B cell (primary cell): ENCODE data around the gene DIS3L. TPM values are rescaled to one million over a fixed set of nuclear protein-coding genes. Genes with fewer than 3 reads are reported as not detected.

Experiments
- ATAC-seq: fragments of 200-7000 bp; cut with Tn5 transposase; one replicate; pipeline ENCODE4 v1.10.0; 2021; ENCODE audit warnings: low read depth, mild to moderate bottlenecking, moderate number of reproducible peaks, moderate library complexity
- CTCF ChIA-PET: fragments of 350-600 bp; sonication (Branson Sonifier 250); formaldehyde crosslinking; loops from one replicate; lab custom pipeline; 2021; ENCODE audit warnings: antibody characterized with exemption, inconsistent platforms; lab: Charles Lee
- POLR2A ChIA-PET: fragments of 350-600 bp; sonication (Branson Sonifier 250); formaldehyde crosslinking; loops from one replicate; lab custom pipeline; 2021; ENCODE audit warnings: antibody characterized with exemption; lab: Charles Lee
- DNase-seq: peaks from one replicate; pipeline ENCODE4 v3.0.0; 2013
- H2AFZ ChIP-seq: 2 replicates; pipeline ENCODE4 v1.6.1; 2012; ENCODE audit warnings: mild to moderate bottlenecking, low read depth, low read length; ENCODE audit not compliant: insufficient read depth, poor library complexity, severe bottlenecking
- H3K27ac ChIP-seq, 2 donors: 1 replicate in 1 of 2; 2 replicates in 1 of 2; pipeline ENCODE4 v1.5.1; 2012 to 2013; ENCODE audit warnings: low read length in 2 of 2, mild to moderate bottlenecking in 2 of 2, moderate library complexity in 1 of 2
- H3K27me3 ChIP-seq, 4 experiments: fragments of 200-600 bp in 1 of 4; sonication (generic) in 1 of 4; replicated peaks in 1 of 4; 1 replicate in 2 of 4; 2 replicates in 2 of 4; pipeline versions ENCODE4 v1.6.1 to v1.7.0; 2013 to 2016; ENCODE audit warnings: low read length in 3 of 4, mild to moderate bottlenecking in 2 of 4, mixed read lengths in 1 of 4, moderate library complexity in 1 of 4; ENCODE audit not compliant: insufficient read depth in 4 of 4, control insufficient read depth in 3 of 4; ENCODE audit errors: control extremely low read depth in 1 of 4
- H3K36me3 ChIP-seq, 2 experiments: replicated peaks in 1 of 2; 1 replicate in 1 of 2; 2 replicates in 1 of 2; pipeline versions ENCODE4 v1.6.1 to v1.7.1; 2013; ENCODE audit warnings: low read length in 1 of 2; ENCODE audit not compliant: insufficient read depth in 2 of 2, control insufficient read depth in 1 of 2; ENCODE audit errors: control extremely low read depth in 1 of 2, extremely low read depth in 1 of 2
- H3K4me1 ChIP-seq, 2 donors: fragments of 200-600 bp in 1 of 2; sonication (generic) in 1 of 2; 1 replicate in 1 of 2; 2 replicates in 1 of 2; pipeline versions ENCODE4 v1.5.1 to v1.6.1; 2013 to 2017; ENCODE audit warnings: low read length in 2 of 2; ENCODE audit not compliant: control insufficient read depth in 2 of 2, insufficient read depth in 2 of 2
- H3K4me2 ChIP-seq: replicated peaks from 2 replicates; pipeline ENCODE3; 2012; ENCODE audit warnings: mild to moderate bottlenecking, low read depth, low read length; ENCODE audit not compliant: poor library complexity, severe bottlenecking
- H3K4me3 ChIP-seq, 5 experiments: fragments of 200-600 bp in 1 of 5; sonication (generic) in 1 of 5; 1 replicate in 3 of 5; 2 replicates in 2 of 5; pipeline versions ENCODE4 v1.5.1 to v1.7.0; 2011 to 2016; ENCODE audit warnings: low read length in 4 of 5, mild to moderate bottlenecking in 4 of 5, low read depth in 2 of 5, control low read depth in 1 of 5, moderate library complexity in 1 of 5; ENCODE audit not compliant: insufficient read depth in 1 of 5; ENCODE audit errors: control extremely low read depth in 1 of 5, extremely low read depth in 1 of 5
- H3K79me2 ChIP-seq: fragments of 200-600 bp; sonication (generic); one replicate; pipeline ENCODE4 v1.6.0; 2016; ENCODE audit warnings: low read length; ENCODE audit not compliant: control insufficient read depth, insufficient read depth
- H3K9ac ChIP-seq: fragments of 200-600 bp; sonication (generic); 2 replicates; pipeline ENCODE4 v1.6.1; 2017; ENCODE audit warnings: mild to moderate bottlenecking, low read length, moderate library complexity
- H3K9me3 ChIP-seq, 3 donors: one replicate each; pipeline versions ENCODE4 v1.6.1 to v1.7.1; 2013; ENCODE audit warnings: low read length in 2 of 3; ENCODE audit not compliant: control insufficient read depth in 2 of 3, insufficient read depth in 1 of 3; ENCODE audit errors: control extremely low read depth in 1 of 3
- H4K20me1 ChIP-seq: 2 replicates; pipeline ENCODE4 v1.6.0; 2012; ENCODE audit warnings: mild to moderate bottlenecking, low read length; ENCODE audit not compliant: insufficient read depth, control insufficient read depth, poor library complexity, severe bottlenecking
- H3K27ac Mint-ChIP-seq: one replicate; pipeline ENCODE4 v1.8.0; 2021; ENCODE audit warnings: mixed read lengths
- H3K27me3 Mint-ChIP-seq: one replicate; pipeline ENCODE4 v1.8.0; 2021; ENCODE audit warnings: mixed read lengths
- H3K4me1 Mint-ChIP-seq: one replicate; pipeline ENCODE4 v1.8.0; 2021; ENCODE audit warnings: mixed read lengths
- H3K4me3 Mint-ChIP-seq: one replicate; pipeline ENCODE4 v1.8.0; 2021; ENCODE audit warnings: mixed read lengths
- H3K9me3 Mint-ChIP-seq: one replicate; pipeline ENCODE4 v1.8.0; 2022; ENCODE audit warnings: mixed read lengths; ENCODE audit not compliant: insufficient read depth
- EZH2 ChIP-seq: IDR thresholded peaks from 2 replicates; pipeline ENCODE4 v1.6.1; 2012; ENCODE audit warnings: borderline replicate concordance, low read depth, mild to moderate bottlenecking, moderate library complexity, low read length; ENCODE audit not compliant: insufficient read depth, poor library complexity, severe bottlenecking
- WGBS: methylation state at CpG from one replicate; pipeline ENCODE4 v1.1.5; 2013; ENCODE audit warnings: missing lambda C conversion rate; ENCODE audit not compliant: insufficient coverage; 5-methylcytosine and 5-hydroxymethylcytosine counted together
- intact Hi-C: fragments of 100-400 bp; cut with micrococcal nuclease; formaldehyde crosslinking; loops from one replicate; pipeline ENCODE4 v1.10.0; 2022
- polyA plus RNA-seq: library from polyadenylated mRNA; depleted of rRNA; stranded (reverse); fragments of >200 nt; gene quantifications from 2 replicates; pipeline ENCODE4 v1.2.3, GENCODE V29; 2012
- total RNA-seq, 2 donors: library from RNA; stranded (reverse); fragments of 120-200 nt in 1 of 2; gene quantifications; 1 replicate in 1 of 2; 2 replicates in 1 of 2; pipeline versions ENCODE4 v1.2.3 to v1.2.4, GENCODE V29; 2013 to 2022
- TF ChIP-seq, protein P1 (sequence below): fragments of 200-600 bp; IDR thresholded peaks from one replicate; pipeline ENCODE4 v1.8.0; 2022; ENCODE audit warnings: antibody characterized with exemption, mild to moderate bottlenecking

Gene DIS3L
- total and polyA plus RNA-seq, 2 donors (not counting 1 experiment from before 2014, with no cell fraction given) = 13.2 to 43.9 TPM

DNA sequence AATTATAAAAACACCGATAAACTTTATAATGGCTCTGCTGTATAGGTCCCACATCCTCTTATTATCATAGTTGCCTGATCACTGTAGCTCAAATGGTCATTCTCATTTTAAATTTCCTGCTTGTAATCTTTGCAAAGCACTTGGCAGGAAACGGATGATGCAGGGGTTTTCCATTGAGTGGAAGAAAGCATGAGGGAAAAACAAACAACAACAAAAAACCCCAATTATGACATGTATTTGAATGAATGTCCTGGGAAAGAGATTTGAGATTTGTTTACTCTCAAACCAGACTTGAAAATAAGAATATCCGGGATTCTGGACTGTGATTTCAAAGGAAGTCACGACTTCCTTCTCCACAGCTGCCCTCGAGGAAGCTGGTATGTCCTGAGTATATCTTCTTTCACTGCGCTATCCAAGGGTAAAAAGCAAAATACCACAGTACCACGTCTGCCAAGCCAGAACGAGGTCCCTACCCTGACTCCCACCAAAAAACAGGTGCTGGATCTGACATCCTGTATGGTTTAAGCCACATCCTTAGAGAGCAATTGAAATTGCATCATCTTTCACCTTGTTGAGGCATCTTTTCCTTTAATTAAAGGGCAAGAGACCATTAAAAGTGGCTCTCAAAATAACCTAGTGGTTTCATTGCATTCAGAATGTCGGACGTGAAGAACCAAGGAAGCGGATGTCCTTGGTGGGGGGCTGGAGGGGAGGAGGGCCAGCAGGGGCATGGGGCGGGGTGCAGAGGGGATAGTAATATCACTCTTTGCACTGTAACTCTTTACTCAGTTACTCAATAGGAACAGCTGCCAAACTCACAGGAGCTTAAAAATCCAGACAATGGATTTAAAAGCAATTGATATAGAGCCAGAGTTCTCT is 76.6 kb downstream of the DIS3L start:
- Mint-ChIP-seq H3K27me3 (no peaks in the 10 kb centered on the region), H3K4me3 (peak overlapping the region; percentile 84), H3K4me1 (peaks cover 11% of the 10 kb centered on the region), H3K27ac (peak overlapping the region; percentile 73), H3K9me3 (peaks cover 2% of the 10 kb centered on the region)
- no peak for TF ChIP-seq EZH2
- TF ChIP-seq, protein P1, sequence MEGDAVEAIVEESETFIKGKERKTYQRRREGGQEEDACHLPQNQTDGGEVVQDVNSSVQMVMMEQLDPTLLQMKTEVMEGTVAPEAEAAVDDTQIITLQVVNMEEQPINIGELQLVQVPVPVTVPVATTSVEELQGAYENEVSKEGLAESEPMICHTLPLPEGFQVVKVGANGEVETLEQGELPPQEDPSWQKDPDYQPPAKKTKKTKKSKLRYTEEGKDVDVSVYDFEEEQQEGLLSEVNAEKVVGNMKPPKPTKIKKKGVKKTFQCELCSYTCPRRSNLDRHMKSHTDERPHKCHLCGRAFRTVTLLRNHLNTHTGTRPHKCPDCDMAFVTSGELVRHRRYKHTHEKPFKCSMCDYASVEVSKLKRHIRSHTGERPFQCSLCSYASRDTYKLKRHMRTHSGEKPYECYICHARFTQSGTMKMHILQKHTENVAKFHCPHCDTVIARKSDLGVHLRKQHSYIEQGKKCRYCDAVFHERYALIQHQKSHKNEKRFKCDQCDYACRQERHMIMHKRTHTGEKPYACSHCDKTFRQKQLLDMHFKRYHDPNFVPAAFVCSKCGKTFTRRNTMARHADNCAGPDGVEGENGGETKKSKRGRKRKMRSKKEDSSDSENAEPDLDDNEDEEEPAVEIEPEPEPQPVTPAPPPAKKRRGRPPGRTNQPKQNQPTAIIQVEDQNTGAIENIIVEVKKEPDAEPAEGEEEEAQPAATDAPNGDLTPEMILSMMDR = no peak
- H3K9ac ChIP-seq = peak overlapping the region; percentile 39
- ChIA-PET CTCF (interaction anchor here (1.5 kb wide), 1 partner anchor 128 kb away, joined by 6 read pairs; the partner anchor contains the start of gene SNAPC5), POLR2A (no interaction called here)
- H3K4me3 ChIP-seq = peak overlapping the region in 4 of 5 experiments; percentile 30 to 51 (median 40)
- peak overlapping the region in 1 of 2 donors; percentile 10 for H3K27ac ChIP-seq
- peak overlapping the region; percentile 76 for H2AFZ ChIP-seq
- peaks cover 10% of the 10 kb centered on the region in 2 donors for H3K4me1 ChIP-seq
- H4K20me1 ChIP-seq = no peaks in the 10 kb centered on the region
- H3K27me3 ChIP-seq = no peaks in the 10 kb centered on the region
- DNase-seq (peak; percentile 38), ATAC-seq (peak; percentile 41)
- peaks cover 0 to 8% (median 2%) of the 10 kb centered on the region in 3 donors for H3K9me3 ChIP-seq
- WGBS = 3% methylated on average over 4 of the region's 12 CpGs
- no peaks in the 10 kb centered on the region for H3K36me3 ChIP-seq
- H3K4me2 ChIP-seq = peak overlapping the region; percentile 67
- H3K79me2 ChIP-seq = no peaks in the 10 kb centered on the region
- intact Hi-C loops = no loop called here

DNA sequence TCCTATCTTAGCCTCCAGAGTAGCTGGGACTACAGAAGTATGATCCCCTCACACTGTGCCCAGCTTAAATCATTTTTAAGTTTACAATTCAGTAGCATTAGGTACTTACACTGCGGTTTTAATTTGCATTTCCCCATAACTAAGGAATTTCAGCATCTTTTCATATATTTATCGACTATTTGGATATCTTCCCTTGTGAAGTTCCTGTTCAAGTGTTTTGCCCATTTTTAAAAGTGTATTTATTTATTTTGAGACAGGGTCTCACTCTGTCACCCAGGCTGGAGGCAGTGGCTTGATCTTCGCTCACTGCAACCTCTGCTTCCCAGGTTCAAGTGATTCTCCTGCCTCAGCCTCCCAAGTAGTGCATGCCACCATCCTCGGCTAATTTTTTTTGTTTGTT is 80.8 kb downstream of the DIS3L start:
- CTCF ChIA-PET = interaction anchor here (0.5 to 1.1 kb wide), 2 partner anchors 16 to 93 kb away, joined by 3 to 5 read pairs; no protein-coding TSS in a partner anchor

More for the DNA sequence above, 80.8 kb downstream of the DIS3L start:
- WGBS = no CpG with 5 or more reads among the region's 4 CpGs
- Histone ChIP-seq H3K27ac (no peak overlapping the region), H3K4me1 (peaks cover 10% of the 10 kb centered on the region in 2 donors), H3K9me3 (peaks cover 0 to 8% (median 2%) of the 10 kb centered on the region in 3 donors), H3K36me3 (no peaks in the 10 kb centered on the region), H3K79me2 (no peaks in the 10 kb centered on the region), H3K9ac (no peak overlapping the region), H2AFZ (no peak overlapping the region), H3K4me2 (no peak overlapping the region), H3K27me3 (no peaks in the 10 kb centered on the region), H3K4me3 (no peak overlapping the region), H4K20me1 (no peaks in the 10 kb centered on the region)
- Mint-ChIP-seq H3K4me3 (no peak overlapping the region), H3K27ac (no peak overlapping the region), H3K27me3 (no peaks in the 10 kb centered on the region), H3K4me1 (peaks cover 11% of the 10 kb centered on the region), H3K9me3 (peaks cover 2% of the 10 kb centered on the region)
- intact Hi-C loops = no loop called here
- POLR2A ChIA-PET = interaction anchor here (0.7 kb wide), 1 partner anchor 648 kb away, joined by 4 read pairs; no protein-coding TSS in a partner anchor
- no peak for ATAC-seq
- DNase-seq = no peak
- no peak for TF ChIP-seq EZH2
- TF ChIP-seq, protein P1 = no peak
